GM19324 (cell line): ENCODE results near the gene IPO9.
"Not testable (repeated sequence)": the region's sequence is repeated elsewhere in the genome, so short reads cannot be mapped to it uniquely, and the experiment has no call there.

Experiments used
- ATAC-seq: cut with Tn5 transposase; IDR thresholded peaks from one replicate; pipeline ENCODE4 v1.9.1; 2021; ENCODE audit warnings: mild to moderate bottlenecking, moderate library complexity; ENCODE audit not compliant: unreplicated experiment, low FRiP score

IPO9 gene

DNA sequence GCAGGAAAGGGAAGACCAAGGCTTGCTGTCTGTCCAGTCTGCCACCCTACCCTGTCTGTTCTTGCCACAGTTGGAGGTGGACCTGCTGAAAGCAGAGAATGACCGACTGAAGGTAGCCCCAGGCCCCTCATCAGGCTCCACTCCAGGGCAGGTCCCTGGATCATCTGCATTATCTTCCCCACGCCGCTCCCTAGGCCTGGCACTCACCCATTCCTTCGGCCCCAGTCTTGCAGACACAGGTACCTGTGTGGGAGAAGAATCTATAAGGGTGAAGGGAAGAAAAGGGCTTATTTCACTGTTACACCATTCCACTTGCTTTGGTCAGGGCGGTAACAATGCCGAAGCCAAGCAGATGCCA is 20.3 kb upstream of the IPO9 start:
- no peak for ATAC-seq

- ATAC-seq: no peak
Measured at GRCh38 chr1:201809876-201810275, 19.1 kb upstream of the IPO9 start.

GRCh38 chr1:201810466-201811216 is 18.3 kb upstream of the IPO9 start:
- ATAC-seq: no peak

DNA sequence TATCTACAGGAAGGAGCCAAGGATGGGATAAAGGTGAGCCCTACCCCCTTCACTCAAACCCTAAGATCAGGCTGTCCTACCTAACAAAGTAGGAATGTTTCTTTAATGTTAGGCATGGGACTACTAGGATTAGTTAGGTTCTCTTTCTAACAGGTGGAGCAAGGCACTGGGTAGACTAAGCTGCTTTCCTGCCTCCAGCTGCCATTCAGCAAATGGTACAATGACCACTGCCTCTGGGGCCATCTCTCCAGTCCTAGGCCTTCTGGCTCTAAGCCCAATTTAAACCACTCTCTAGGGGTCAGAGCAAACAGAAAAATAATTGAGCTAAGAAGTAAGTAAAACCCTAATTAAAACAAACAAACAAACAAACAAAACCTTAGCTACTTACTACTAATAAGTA is 15.7 kb upstream of the IPO9 start:
- ATAC-seq: no peak

- no peak for ATAC-seq
Measured at GRCh38 chr1:201816309-201816854, 12.6 kb upstream of the IPO9 start.

GRCh38 chr1:201818971-201819750 is 9.8 kb upstream of the IPO9 start:
- ATAC-seq: no peak

- ATAC-seq: no peak
Measured at GRCh38 chr1:201820413-201820812, 8.5 kb upstream of the IPO9 start.

- no peak for ATAC-seq
Measured at GRCh38 chr1:201825245-201825644, 3.7 kb upstream of the IPO9 start.

- no peak for ATAC-seq
Measured at GRCh38 chr1:201826830-201827229, 2.1 kb upstream of the IPO9 start.

- no peak for ATAC-seq
Measured at GRCh38 chr1:201827321-201828216, 1.4 kb upstream of the IPO9 start.

- no peak for ATAC-seq
Measured at GRCh38 chr1:201828217-201828819, 639 bp upstream of the IPO9 start.

GRCh38 chr1:201831371-201831770 is 2.4 kb downstream of the IPO9 start:
- ATAC-seq: no peak

GRCh38 chr1:201834621-201835020 is 5.7 kb downstream of the IPO9 start:
- ATAC-seq: no peak

- ATAC-seq: no peak
Measured at GRCh38 chr1:201838381-201838780, 9.4 kb downstream of the IPO9 start.

GRCh38 chr1:201839089-201839488 is 10.1 kb downstream of the IPO9 start:
- not testable (repeated sequence) for ATAC-seq

GRCh38 chr1:201840055-201840454 is 11.1 kb downstream of the IPO9 start:
- ATAC-seq: no peak

- ATAC-seq: no peak
Measured at GRCh38 chr1:201840490-201840889, 11.5 kb downstream of the IPO9 start.

DNA sequence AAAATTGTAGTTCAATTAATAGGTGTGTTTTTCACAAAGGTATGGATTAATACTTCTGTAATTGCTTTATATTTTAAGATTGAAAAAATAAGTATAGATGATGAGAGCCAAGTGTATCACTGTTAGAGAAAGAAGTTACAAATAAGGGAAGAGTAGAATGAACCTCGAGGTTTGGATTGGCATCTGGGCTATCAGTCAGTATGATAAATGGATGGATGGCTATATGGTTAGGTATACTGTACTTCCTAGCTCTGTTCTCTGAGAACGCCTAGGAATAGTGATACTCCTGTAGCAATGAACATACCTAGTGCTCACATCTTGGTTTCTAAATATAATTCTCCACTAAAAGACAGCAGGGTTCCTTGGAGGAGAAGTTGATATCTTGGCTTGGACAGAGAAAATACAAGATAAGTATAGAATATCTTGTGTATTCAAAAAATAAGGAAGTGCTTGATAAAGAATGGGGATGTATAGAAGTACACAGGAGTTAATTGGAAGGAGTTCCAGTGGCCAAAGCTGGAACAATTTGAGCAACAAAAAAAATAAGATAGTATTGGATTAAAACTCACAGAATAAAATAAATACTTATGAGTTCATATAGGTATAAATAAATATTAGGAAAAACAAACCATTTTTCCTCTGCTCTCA is 12.4 kb downstream of the IPO9 start:
- no peak for ATAC-seq

DNA sequence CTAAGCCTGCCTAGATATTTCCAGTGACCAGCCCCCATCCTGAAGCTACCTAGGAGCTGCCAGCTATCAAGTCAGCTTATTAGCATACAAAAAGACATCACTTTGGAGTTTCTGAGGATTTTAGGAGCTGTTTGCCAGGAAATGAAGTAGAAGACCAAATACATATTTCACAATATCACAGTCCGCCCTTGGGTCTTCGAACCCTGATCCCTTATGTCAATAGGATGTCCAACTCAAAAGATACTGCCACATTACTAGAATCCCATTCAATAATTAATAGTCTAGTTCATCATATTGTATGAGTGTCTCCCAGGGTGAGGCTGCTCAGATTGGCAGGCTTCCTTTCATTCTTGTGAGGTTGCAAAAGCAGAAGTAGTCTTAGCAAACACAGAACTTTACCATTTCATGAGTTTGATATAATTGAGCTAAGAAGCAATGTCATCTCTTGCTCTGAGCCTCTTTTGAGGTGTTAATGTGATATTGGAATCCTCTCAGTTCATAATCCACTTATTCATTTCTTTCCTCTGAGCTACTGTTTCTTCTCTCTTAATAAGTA is 13.6 kb downstream of the IPO9 start:
- ATAC-seq: no peak
